GM19351 (cell line): ENCODE data around the gene SUCO.
"Not testable (repeated sequence)": the region's sequence is repeated elsewhere in the genome, so short reads cannot be mapped to it uniquely, and the experiment has no call there.

Experiments used
- ATAC-seq: cut with Tn5 transposase; IDR thresholded peaks from one replicate; pipeline ENCODE4 v1.9.1; 2021; ENCODE audit warnings: mild to moderate bottlenecking, moderate library complexity; ENCODE audit not compliant: unreplicated experiment

SUCO gene

DNA sequence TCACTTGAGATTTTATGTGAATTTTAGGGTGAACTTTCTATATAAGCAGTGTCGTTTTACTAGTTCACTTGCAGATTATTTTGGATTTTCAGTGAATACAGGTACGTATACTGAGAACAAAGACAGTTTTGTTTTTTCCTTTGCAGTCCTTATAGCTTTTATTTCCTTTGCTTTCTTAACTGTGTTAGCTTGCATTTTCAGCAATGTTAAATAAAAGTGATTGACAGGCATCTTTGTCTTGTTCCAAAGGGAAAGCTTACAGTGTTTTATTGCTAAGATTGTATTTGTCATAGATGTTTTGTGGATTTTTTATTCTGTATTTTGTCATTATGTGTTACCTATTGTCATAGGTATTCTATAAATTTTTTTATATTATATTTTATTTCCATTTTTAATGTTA is 72.7 kb downstream of the SUCO start:
- ATAC-seq, result no peak

DNA sequence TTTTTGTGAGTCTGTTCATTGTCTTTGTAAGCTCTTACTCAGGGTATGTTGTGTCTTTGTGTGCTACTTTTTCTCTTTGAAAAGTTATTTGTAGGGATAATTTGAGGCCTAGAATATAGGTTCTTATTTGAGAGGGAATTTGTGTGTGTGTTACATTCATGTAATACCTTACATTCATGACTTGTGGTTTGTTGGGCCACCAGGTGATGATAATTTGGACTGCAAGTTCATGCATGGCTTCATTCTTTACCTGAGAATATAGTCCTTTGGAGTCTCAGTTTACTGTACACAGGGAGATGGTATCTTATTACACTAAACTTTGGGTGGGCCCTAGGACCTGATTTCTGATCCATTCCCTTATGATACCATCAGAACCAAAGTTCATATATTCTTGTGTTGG is 74.2 kb downstream of the SUCO start:
- ATAC-seq, result no peak

DNA sequence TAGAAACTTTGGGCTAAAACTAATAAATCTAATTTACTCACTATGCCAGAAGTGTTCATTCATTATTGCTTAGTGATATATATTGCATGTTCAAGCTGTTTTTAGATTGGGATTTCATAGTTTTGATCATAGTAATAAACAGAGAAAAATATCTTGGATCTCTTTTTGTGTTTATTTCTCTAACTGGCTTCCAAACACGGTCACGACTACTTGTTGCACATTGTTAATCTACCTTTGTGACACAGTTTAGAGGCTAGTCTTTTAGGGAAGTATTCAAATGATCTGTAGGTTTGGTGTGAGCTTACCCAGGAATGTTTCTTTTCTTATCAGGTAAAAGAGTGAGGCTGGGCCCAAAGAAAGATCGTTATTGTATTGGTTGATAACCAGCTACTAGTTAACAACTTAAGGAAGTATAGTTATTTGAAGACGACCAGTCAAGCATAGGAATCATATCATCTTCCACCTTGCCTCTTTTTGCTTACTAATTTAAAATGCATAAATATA is 75.2 kb downstream of the SUCO start:
- no peak for ATAC-seq

DNA sequence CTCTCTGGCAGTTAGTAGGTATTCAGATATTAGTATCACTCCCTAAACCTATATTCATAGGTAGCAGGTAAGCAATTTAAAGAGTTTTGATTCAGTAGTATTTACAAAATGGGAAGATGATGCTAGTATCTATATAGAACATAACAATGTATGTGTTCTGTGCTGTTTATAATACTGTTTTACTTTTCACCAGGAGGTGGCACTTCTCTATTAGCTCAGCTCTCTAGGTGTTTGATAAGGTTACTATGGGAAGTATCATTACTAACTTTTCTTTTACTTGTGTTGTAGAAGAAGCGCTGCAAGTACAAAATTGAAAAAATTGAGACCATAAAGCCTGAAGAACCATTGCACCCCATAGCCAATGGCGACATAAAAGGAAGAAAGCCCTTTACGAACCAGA is 76.6 kb downstream of the SUCO start:
- no peak for ATAC-seq

DNA sequence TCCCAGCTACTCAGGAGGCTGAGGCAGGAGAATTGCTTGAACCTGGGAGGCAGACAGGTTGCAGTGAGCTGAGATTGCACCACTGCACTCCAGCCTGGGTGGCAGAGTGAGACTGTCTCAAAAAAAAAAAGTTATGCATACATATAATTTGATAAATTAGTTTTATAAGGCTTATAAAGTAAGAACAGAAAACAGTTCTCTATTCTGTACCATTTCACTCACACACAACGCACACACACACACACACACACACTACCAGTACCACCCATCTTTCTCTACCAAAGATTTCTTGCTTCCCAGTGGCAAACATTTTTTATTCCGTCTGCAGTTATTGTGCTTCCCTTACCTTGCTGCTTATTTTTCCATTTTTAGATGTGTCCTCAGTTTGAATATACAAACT is 79.5 kb downstream of the SUCO start:
- ATAC-seq, result no peak

DNA sequence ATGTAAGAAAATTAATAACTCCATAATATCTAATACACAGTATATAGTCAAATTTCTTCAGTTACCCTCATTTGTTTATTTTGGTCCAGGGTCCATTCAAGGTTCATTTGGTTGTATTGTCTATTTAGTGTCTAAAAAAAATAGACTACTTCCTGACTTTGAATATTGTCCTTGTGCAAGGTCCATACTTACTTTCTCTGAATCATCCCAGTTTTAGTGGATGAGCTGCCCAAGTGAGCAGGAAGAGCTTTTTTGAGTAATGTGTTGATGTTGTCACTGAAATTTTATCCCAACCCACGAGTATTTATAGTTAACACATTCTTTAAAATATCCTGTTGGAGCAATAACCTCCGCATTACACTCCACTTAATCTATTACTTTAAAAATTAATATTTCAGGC is 80.3 kb downstream of the SUCO start:
- ATAC-seq, result no peak

DNA sequence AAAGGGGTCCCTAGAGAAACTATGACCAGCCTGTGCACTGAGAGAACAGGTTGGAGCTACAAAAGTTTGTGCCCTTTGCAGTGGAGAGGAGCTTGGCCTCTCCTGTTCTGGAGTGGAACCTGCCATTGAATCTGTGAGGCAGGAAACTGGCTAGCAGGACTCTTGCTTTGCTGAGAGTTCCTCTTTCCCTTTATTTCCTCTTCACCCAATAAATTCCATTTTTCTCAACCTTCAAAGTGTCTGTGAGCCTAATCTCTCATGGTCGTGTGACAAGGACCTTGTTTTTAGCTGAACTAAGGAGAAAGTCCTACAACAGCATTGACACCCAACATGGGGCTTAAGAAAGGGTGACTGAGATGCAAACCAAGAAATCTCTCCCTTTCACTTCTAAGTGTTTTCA is 83.2 kb downstream of the SUCO start:
- ATAC-seq, result no peak

DNA sequence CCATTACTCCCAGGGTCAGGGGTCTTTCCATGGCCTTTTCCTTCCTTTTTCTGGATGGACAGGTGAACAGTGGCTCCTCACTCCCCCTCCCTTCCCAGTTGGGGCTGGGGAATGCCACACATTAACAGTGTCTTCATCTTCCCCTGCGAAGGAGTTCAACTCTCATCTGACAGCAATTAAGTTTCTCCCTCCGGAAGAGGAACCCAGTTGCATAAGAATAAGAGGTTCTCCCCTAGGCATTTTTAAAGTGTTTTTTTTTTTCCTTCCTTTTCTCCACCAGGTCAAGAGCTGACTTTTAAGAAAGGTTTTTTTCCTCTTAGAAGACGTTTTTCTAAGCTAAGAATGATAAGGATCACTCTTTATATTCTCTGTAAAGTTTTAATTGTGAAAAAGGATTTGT is 83.7 kb downstream of the SUCO start:
- no peak for ATAC-seq

DNA sequence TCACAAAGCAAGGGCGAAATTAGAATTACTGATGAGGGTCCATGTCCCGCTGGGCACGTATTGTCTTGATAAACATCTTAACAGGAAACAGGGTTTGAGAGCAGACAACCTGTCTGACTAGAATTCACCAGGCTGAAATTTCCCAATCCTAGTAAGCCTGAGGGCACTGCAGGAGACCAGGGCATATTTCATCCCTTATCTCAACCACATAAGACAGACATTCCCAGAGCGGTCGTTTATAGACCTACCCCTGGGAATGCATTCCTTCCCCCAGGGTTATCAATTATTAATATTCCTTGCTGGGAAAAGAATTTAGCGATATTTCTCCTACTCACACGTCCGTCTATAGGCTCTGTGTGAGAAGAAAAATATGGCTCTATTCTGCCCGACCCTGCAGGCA is 87.7 kb downstream of the SUCO start:
- ATAC-seq, result not testable (repeated sequence)

DNA sequence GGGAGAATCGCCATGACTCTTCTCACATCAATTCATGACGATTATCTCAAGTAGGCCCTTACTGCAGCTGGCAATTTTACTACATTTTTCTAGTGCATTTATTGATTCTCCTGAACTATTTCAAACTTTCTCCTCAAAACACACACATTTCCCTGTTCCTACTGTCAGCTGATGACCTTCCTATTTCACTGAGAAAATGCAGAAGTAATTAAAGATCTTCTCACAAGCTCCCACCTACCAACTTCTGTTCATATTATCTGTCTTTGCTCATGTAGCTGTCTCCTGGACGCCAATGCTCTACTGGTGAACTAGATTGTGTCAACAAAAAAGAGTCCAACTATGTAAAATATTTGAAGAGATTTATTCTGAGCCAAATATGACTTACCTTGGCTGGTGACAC is 89.6 kb downstream of the SUCO start:
- no peak for ATAC-seq

DNA sequence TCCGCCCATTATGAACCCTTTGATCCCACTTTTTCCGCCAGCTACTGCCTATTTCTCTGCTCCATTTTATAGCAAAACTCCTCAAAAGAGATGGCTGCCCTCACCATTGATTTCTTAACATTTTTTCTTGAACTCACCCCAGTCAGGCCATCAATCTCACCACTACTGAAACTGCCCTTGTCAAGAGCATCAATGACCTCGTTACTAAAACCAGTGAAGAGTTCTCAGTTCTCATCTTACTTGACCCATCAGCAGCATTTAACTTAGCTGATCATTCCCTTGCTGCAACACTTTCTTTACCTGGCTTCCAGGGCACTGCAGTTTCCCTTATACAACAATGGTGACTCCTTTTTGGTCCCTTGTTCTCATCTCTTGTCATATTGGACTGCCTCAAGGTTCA is 90.8 kb downstream of the SUCO start:
- no peak for ATAC-seq

DNA sequence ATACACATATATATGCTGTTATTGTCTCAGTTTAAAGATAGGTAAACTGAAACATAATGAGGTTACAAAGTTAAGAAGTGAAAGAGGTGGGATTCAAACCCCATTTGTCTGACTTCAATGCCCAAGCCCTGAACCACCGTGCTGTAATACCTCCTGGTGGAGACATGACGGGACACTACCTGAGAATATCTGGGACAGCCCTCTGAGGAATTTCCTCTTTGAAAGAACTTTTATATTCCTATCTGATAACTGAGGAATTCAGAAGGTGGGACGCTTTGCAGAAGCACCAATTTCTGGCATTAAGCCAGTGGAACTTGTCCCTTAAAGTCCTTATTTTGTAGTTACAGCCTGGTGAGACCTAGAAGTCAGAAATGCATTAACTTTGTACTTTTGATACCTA is 93.9 kb downstream of the SUCO start:
- ATAC-seq, result no peak

DNA sequence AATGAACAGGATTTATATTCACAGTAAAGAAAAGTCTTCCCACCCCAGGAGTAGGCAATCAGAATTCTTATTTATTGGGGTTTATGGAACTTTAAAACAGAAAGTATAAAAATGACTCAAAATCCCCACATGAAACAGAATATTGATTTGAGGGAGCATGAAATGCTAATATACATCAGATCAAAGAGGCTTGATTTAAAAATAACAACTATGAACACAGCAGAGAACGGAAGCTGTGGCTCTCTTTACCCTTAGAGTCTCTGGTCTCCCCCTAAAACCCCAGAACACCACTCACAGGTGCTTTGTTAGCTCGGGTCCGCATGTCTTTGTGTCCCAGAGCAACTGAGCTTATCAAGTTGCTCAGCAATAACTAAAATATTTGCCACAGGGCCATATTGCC is 94.8 kb downstream of the SUCO start:
- no peak for ATAC-seq

DNA sequence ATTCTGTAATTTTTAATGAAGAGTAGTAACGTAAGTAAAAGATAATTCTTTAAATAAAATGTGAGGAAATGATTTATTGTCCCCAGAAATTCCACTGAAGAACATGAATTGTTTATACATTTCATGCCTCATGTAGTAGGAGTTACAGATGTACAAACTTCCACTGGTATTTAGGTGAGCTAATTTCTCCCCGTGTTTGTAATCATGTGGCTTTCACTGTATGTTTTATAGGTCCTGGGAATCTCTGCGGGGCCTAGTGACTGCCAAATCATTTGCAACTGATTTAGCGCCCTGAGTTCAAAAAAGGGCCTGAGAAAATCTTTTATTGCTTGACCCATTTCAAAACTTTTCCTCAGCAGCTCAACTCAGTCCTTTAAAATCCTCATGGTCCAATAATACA is 95.5 kb downstream of the SUCO start:
- no peak for ATAC-seq

DNA sequence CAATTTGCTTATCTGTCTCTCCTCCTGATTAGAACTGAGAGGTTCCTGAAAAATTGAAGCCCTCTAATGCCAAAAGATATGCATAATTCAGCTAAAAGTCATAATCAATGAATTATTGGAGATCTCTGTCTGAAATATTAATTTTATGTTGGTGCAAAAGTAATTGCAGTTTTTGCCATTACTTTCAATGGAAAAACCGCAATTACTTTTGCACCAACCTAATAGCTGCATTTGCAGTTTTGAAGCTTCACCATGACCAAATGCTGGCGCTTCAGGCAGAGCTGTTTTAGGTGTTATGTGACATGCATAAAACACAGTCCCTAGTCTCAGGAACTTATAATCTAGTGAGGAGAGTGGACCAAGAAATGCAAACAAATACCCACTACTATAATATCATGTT is 96.2 kb downstream of the SUCO start:
- ATAC-seq, result no peak

DNA sequence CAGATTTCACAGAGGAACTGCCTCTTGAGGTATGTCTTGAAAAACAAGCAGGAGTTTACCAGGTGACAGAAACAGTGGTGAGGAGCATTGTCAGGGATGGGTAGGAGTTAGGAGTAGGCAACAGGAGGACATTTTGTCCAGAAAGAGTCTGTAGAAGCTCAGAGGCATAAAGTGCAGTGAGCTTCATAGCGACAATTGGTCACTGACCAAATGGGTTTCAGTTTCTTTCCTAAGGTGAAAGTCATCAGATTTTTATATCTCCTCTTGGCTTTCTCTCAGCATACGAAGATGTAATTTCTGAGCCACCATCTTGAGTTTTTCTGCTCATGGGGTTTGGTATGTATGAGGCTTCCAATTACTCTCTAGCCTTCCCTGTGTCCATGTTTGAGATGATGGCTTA is 96.7 kb downstream of the SUCO start:
- no peak for ATAC-seq

DNA sequence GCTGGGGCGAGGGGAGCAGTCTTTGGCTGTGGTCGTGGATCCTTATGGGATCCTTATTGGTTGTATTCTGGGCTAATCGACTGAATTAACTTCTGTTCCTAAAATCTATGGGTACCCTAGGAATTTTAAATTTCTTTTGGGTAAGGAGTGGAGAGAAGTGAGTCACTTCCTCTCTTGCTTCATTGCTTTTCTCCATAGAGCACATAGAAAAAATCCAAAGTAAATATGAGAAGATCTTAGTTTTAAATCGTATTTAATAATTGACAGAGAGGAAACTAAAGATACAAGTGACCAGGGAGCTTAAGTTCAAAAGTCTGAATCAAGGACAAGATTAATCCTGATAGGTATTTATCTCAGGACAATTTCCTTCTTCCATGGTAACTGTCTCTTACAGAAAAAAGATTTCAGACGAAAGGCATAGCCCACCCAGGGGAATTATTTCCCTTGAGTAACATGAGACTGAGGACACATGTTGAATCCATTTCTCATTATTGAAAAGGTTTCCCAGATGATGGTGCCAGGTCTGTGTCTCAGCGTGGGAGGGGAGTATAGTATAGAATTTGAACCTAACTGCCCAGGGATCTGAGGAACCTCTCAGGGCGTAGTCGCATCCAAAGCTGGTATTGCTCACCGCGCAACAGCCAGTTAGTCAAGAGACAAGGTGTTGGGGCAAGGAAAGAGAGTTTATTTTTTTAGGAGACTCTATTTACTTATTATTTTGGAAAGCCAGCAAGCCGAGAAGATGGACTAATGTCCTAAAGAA is 97.3 kb downstream of the SUCO start:
- no peak for ATAC-seq

DNA sequence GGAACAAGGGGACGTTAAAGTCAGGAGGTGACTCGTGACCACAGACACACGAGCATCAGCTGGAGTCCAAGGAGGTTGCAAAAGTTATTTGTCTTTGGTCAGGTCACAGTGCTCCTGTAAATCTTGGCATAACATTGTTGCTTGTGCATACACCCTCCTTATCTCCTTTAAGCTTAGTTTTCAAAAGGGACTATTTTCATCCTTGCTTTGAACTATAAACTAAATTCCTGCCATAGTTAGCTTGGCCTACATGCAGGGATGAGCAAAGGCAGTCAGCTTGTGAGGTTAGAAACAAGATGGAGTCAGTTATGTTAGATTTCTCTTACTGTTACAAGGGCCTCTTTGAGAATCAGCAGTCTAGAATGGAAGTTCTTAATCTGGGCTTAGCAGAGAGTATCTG is 97.9 kb downstream of the SUCO start:
- no peak for ATAC-seq

DNA sequence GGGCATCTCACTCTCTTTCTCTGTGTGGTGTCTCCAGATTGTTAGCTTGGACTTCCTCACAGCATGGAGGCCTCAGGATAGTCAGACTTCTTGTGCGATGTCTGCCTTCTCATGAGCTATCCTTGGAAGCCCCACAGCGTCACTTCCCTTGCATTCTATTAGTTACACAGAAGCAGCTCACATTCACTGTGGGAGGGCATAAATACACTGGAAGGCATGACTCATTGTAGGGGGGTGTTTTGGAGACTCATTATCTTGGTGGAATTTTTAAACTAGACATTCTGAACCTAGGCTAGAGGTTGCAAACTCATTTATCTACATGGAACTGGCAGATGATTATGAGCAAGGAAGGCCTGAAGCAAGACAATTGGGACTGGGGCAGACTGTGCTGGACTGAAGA is 104.6 kb downstream of the SUCO start:
- no peak for ATAC-seq

DNA sequence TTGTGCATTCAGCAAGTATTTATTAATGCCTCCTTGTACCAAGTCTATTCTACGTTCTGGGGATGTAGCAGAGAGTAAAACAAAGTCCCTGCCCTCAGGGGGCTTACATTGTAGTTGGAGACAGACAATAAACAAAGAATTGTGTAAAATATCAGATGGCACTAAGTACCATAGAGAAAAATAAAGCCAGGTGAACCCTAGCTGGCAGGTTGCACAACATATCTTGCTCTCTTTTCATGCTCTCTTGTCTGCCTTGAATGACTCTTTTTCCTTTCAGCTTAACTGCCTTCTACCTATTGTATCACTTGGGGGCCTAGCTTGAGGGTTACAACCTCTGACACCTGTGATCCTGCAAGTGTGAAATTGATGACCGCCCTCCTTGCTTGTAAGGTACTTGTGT is 105.3 kb downstream of the SUCO start:
- ATAC-seq, result no peak

DNA sequence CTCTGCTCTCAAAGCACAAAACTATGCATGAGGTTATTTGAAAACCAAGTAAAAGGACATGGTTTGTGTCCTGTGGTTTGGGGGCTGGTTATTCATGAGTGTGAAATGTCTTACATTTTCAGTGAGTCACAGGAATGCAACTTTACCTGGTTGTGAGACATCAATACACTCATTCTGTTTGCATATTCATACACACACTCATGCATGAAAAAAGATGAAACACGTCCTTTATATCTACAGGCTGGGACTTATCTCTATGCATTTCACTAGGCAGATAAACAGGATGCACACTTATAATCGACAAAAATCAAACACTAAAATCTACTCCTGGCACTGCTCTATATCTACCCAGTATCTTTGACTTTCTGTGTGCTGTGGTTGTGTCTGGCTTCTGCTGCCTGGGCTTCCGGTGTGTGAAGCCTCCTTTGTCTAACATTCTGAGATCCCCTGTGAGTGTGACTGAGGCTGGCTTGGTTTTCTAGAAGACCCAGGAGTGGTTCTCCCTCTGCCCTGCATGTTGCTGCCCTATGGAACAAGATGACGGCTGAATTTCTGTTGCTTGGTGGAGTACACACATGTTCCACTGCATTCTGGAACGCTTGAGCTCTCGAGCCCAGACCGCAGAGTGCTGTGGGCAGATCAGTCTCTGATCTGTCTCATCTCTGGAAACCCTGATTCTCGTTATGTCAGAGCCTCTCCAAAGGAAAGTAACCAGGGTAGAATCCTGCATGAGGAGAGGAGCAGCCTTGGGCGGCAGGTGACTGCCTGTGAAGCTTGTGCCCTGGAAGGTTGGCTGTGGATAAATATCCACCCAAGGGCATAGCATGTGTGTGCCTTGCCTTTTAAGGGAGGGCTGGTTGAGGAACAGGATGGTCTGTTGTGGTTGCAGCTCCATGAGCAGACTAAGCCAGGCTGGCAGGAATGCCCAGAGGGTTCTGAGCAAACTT is 106.2 kb downstream of the SUCO start:
- peak; percentile 86 for ATAC-seq

DNA sequence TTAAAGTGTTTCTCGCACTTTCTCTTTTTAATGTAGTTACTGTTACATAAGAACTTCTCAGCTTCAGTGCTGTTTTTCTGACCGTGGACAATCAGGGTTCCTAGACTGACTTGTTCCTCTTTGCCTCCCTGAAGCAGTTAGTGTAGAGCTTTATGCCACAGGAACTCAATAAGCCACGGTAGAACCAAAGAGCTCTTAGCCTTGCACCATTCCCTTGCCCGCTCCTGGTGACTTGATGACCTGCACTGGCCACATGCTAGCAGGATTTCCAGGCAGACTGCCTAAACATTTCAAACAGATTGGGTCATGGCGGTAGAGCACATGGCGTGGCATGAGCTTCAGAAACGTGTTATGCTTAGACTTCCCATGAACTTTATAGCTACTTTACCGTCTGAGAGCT is 107.2 kb downstream of the SUCO start:
- no peak for ATAC-seq
